NCI-H1092 (cell line): Measurements from ENCODE around the gene RNF217.
"Not testable (repeated sequence)": the region's sequence is repeated elsewhere in the genome, so short reads cannot be mapped to it uniquely, and the experiment has no call there.

ENCODE experiments used
- DNase-seq: peaks from one replicate; lab custom pipeline; 2025; lab: John Stamatoyannopoulos, UW

Gene RNF217

GRCh38 chr6:125054331-125054730 lies 92.1 kb downstream of the RNF217 start:
- no peak for DNase-seq

GRCh38 chr6:125057392-125058246 lies 95.4 kb downstream of the RNF217 start:
- no peak for DNase-seq

- no peak for DNase-seq
Observed at GRCh38 chr6:125058546-125058945, 96.3 kb downstream of the RNF217 start.

GRCh38 chr6:125063307-125063706 lies 101.1 kb downstream of the RNF217 start:
- no peak for DNase-seq

- no peak for DNase-seq
Observed at GRCh38 chr6:125066140-125066539, 103.9 kb downstream of the RNF217 start.

GRCh38 chr6:125066964-125067363 lies 104.7 kb downstream of the RNF217 start:
- no peak for DNase-seq

GRCh38 chr6:125067552-125067951 lies 105.3 kb downstream of the RNF217 start:
- no peak for DNase-seq

GRCh38 chr6:125073071-125073470 lies 110.8 kb downstream of the RNF217 start:
- no peak for DNase-seq

GRCh38 chr6:125074120-125074519 lies 111.9 kb downstream of the RNF217 start:
- no peak for DNase-seq

- not testable (repeated sequence) for DNase-seq
Observed at GRCh38 chr6:125075073-125075472, 112.8 kb downstream of the RNF217 start.

- no peak for DNase-seq
Observed at GRCh38 chr6:125075741-125076481, 113.7 kb downstream of the RNF217 start.

- no peak for DNase-seq
Observed at GRCh38 chr6:125076482-125076742, 114.2 kb downstream of the RNF217 start.

GRCh38 chr6:125077453-125077852 lies 115.2 kb downstream of the RNF217 start:
- DNase-seq, result no peak

GRCh38 chr6:125078602-125079321 lies 116.5 kb downstream of the RNF217 start:
- no peak for DNase-seq

- no peak for DNase-seq
Observed at GRCh38 chr6:125082908-125083683, 120.9 kb downstream of the RNF217 start.

- DNase-seq, result no peak
Observed at GRCh38 chr6:125083684-125083990, 121.4 kb downstream of the RNF217 start.

- DNase-seq, result no peak
Observed at GRCh38 chr6:125086716-125087115, 124.5 kb downstream of the RNF217 start.

- no peak for DNase-seq
Observed at GRCh38 chr6:125088963-125089362, 126.7 kb downstream of the RNF217 start.

- no peak for DNase-seq
Observed at GRCh38 chr6:125094563-125094962, 132.3 kb downstream of the RNF217 start.

- DNase-seq, result no peak
Observed at GRCh38 chr6:125095580-125096301, 133.5 kb downstream of the RNF217 start.

- no peak for DNase-seq
Observed at GRCh38 chr6:125097186-125097585, 134.9 kb downstream of the RNF217 start.

- DNase-seq, result no peak
Observed at GRCh38 chr6:125098253-125098652, 136.0 kb downstream of the RNF217 start.
